Myocyte (in vitro differentiated cells): Measurements from ENCODE around the gene MYBPH. TPM values are rescaled to one million over a fixed set of nuclear protein-coding genes. Genes with fewer than 3 reads are reported as not detected.
A peak's percentile ranks its signal among the peaks of the same experiment; 100 is the strongest.

ENCODE experiments used
- DNase-seq: peaks from one replicate; pipeline ENCODE4 v3.0.0-alpha.2; 2012; ENCODE audit warnings: low read depth
- polyA plus RNA-seq: library from polyadenylated mRNA; unstranded; fragments of >200 nt; gene quantifications from one replicate; pipeline ENCODE4 v1.2.1, GENCODE V29; 2012; ENCODE audit warnings: missing spikeins
- total RNA-seq: library from RNA; depleted of rRNA; stranded (reverse); fragments of >200 nt; gene quantifications from 2 replicates; pipeline ENCODE4 v1.2.3, GENCODE V29; 2014

The MYBPH gene
- 1,679 and 2,440 TPM in 2 replicates for total RNA-seq
- polyA plus RNA-seq: 817 TPM

- DNase-seq: no peak
These were observed at the start of gene MYBPH for GRCh38 chr1:203175237-203175826. TSS of gene MYBPH (minus strand) at chr1:203175826. CDS start at chr1:203175755, 71 bp downstream.

- peak; percentile 80 for DNase-seq
These were observed 49.4 kb upstream of the MYBPH start for GRCh38 chr1:203225071-203225470.

- DNase-seq: peak; percentile 29
These were observed 47.6 kb upstream of the MYBPH start for GRCh38 chr1:203223012-203223775.

GRCh38 chr1:203219934-203220333 is 44.3 kb upstream of the MYBPH start:
- no peak for DNase-seq

- DNase-seq: no peak
These were observed 43.5 kb upstream of the MYBPH start for GRCh38 chr1:203219171-203219570.

GRCh38 chr1:203217668-203218067 is 42.0 kb upstream of the MYBPH start:
- no peak for DNase-seq

GRCh38 chr1:203217139-203217655 is 41.6 kb upstream of the MYBPH start:
- no peak for DNase-seq

- DNase-seq: peak; percentile 84
These were observed 40.9 kb upstream of the MYBPH start for GRCh38 chr1:203216274-203217138.

- DNase-seq: peak; percentile 75
These were observed 39.9 kb upstream of the MYBPH start for GRCh38 chr1:203215573-203215972.

GRCh38 chr1:203214871-203215270 is 39.2 kb upstream of the MYBPH start:
- DNase-seq: no peak

GRCh38 chr1:203213126-203213525 is 37.5 kb upstream of the MYBPH start:
- DNase-seq: no peak

GRCh38 chr1:203211812-203212211 is 36.2 kb upstream of the MYBPH start:
- DNase-seq: peak; percentile 65

GRCh38 chr1:203210988-203211387 is 35.4 kb upstream of the MYBPH start:
- DNase-seq: no peak

GRCh38 chr1:203210350-203210749 is 34.7 kb upstream of the MYBPH start:
- no peak for DNase-seq

- DNase-seq: peak; percentile 55
These were observed 32.6 kb upstream of the MYBPH start for GRCh38 chr1:203208181-203208580.

GRCh38 chr1:203207751-203208150 is 32.1 kb upstream of the MYBPH start:
- DNase-seq: peak; percentile 84

- peak; percentile 98 for DNase-seq
These were observed 30.6 kb upstream of the MYBPH start for GRCh38 chr1:203206129-203206687.

- peak; percentile 82 for DNase-seq
These were observed 29.1 kb upstream of the MYBPH start for GRCh38 chr1:203204756-203205155.

- DNase-seq: peak; percentile 84
These were observed 27.0 kb upstream of the MYBPH start for GRCh38 chr1:203202431-203203245.

- peak; percentile 54 for DNase-seq
These were observed 26.0 kb upstream of the MYBPH start for GRCh38 chr1:203201516-203202205.
